HepG2 (cell line): Measurements from ENCODE around the gene ADAT3. TPM values are rescaled to one million over a fixed set of nuclear protein-coding genes. Genes with fewer than 3 reads are reported as not detected.

Experiments used
- AKNA ChIP-seq: sonication (generic); formaldehyde crosslinking; IDR thresholded peaks from 2 replicates; pipeline ENCODE4 v1.4.0; 2020; ENCODE audit warnings: missing genetic modification reagents, borderline replicate concordance
- ARID2 ChIP-seq: sonication (generic); formaldehyde crosslinking; IDR thresholded peaks from 2 replicates; pipeline ENCODE4 v1.8.1; 2022; ENCODE audit warnings: mild to moderate bottlenecking, missing genetic modification reagents, borderline replicate concordance
- HMGXB4 ChIP-seq, 2 experiments: sonication (generic) in 1 of 2; formaldehyde crosslinking in 1 of 2; IDR thresholded peaks; 2 replicates each; pipeline versions ENCODE4 v1.4.0 to v1.6.1; 2018 to 2020; ENCODE audit warnings: missing genetic modification reagents in 2 of 2, borderline replicate concordance in 1 of 2, low read depth in 1 of 2, mild to moderate bottlenecking in 1 of 2, missing biosample characterization in 1 of 2
- MATR3 ChIP-seq: sonication (generic); formaldehyde crosslinking; IDR thresholded peaks from 2 replicates; pipeline ENCODE4 v1.4.0; 2020; ENCODE audit warnings: missing genetic modification reagents
- RFX3 ChIP-seq: IDR thresholded peaks from 2 replicates; pipeline ENCODE4 v1.6.1; 2016; ENCODE audit warnings: missing biosample characterization, missing genetic modification reagents
- SMAD1 ChIP-seq: sonication (generic); formaldehyde crosslinking; IDR thresholded peaks from 2 replicates; pipeline ENCODE4 v1.4.0; 2020; ENCODE audit warnings: missing genetic modification reagents, low read depth, mild to moderate bottlenecking, borderline replicate concordance
- SNAPC5 ChIP-seq: sonication (generic); formaldehyde crosslinking; IDR thresholded peaks from 2 replicates; pipeline ENCODE4 v1.8.1; 2023; ENCODE audit warnings: mild to moderate bottlenecking, missing genetic modification reagents, borderline replicate concordance
- SPEN ChIP-seq: sonication (generic); formaldehyde crosslinking; IDR thresholded peaks from 2 replicates; pipeline ENCODE4 v1.5.1; 2020; ENCODE audit warnings: low read depth, mild to moderate bottlenecking, missing genetic modification reagents
- TFAP4 ChIP-seq: sonication (generic); IDR thresholded peaks from 2 replicates; pipeline ENCODE4 v1.6.1; 2016; ENCODE audit warnings: low read depth, borderline replicate concordance
- ZBTB8A ChIP-seq: sonication (generic); formaldehyde crosslinking; IDR thresholded peaks from 2 replicates; pipeline ENCODE4 v1.4.0; 2020; ENCODE audit warnings: mild to moderate bottlenecking, low read depth, missing genetic modification reagents, borderline replicate concordance
- ZFP36 ChIP-seq: fragments of 150-350 bp; IDR thresholded peaks from 2 replicates; pipeline ENCODE4 v1.6.1; 2018; ENCODE audit warnings: borderline replicate concordance, low read length, low read depth; ENCODE audit not compliant: partially characterized antibody
- ZFP37 ChIP-seq: sonication (generic); formaldehyde crosslinking; IDR thresholded peaks from 2 replicates; pipeline ENCODE4 v1.4.0; 2020; ENCODE audit warnings: missing genetic modification reagents, borderline replicate concordance
- ZNF350 ChIP-seq: sonication (generic); formaldehyde crosslinking; IDR thresholded peaks from 2 replicates; pipeline ENCODE4 v1.4.0; 2020; ENCODE audit warnings: mild to moderate bottlenecking, low read depth, missing genetic modification reagents, borderline replicate concordance
- ZNF484 ChIP-seq: sonication (generic); formaldehyde crosslinking; IDR thresholded peaks from 2 replicates; pipeline ENCODE4 v1.5.1; 2020; ENCODE audit warnings: mild to moderate bottlenecking, low read depth, missing genetic modification reagents, borderline replicate concordance
- ZNF709 ChIP-seq: sonication (generic); formaldehyde crosslinking; IDR thresholded peaks from 2 replicates; pipeline ENCODE4 v1.5.0; 2020; ENCODE audit warnings: mild to moderate bottlenecking, missing genetic modification reagents
- polyA plus RNA-seq, 8 experiments: library from polyadenylated mRNA; depleted of rRNA in 3 of 8; stranded (reverse) in 7 of 8; unstranded in 1 of 8; fragments of >200 nt; fragmentation: Illumina TruSeq in 4 of 8; extraction: Trizol in 4 of 8; gene quantifications; 2 replicates each; pipeline versions ENCODE4 v1.2.1 to v1.2.3, GENCODE V29; 2011 to 2016; ENCODE audit warnings: low read depth in 4 of 8, missing spikeins in 1 of 8, mixed read lengths in 1 of 8; ENCODE audit not compliant: insufficient read depth in 1 of 8
- total RNA-seq, 5 experiments: library from RNA; depleted of rRNA; stranded (reverse); fragments of >200 nt; fragmentation: Illumina TruSeq; extraction: Trizol; gene quantifications; 2 replicates each; pipeline ENCODE4 v1.2.3, GENCODE V29; 2016; ENCODE audit warnings: low read depth in 1 of 5

Gene ADAT3
- total and polyA plus RNA-seq, 2 of the 13 experiments (the other 11 are each of a cell fraction or from before 2014, with no cell fraction given): 0.95 to 3.5 TPM

GRCh38 chr19:1942078-1942933 is 37.1 kb downstream of the ADAT3 start (continued):
- no peak for TF ChIP-seq AKNA
- no peak for TF ChIP-seq MATR3 (CRISPR knock-in tag)
- no peak for TF ChIP-seq SNAPC5 (CRISPR knock-in tag)
- TF ChIP-seq ZNF484 (CRISPR knock-in tag): no peak
- TF ChIP-seq ZFP36: no peak
- TF ChIP-seq ZBTB8A (CRISPR knock-in tag): no peak
- no peak for TF ChIP-seq ZFP37 (CRISPR knock-in tag)
- peak; percentile 40; the same call in 1 of the 2 replicates for TF ChIP-seq TFAP4
- TF ChIP-seq SPEN (CRISPR knock-in tag): peak; percentile 83
- TF ChIP-seq ZNF709 (CRISPR knock-in tag): no peak
- TF ChIP-seq SMAD1 (CRISPR knock-in tag): no peak
- TF ChIP-seq HMGXB4 (CRISPR knock-in tag; IDR thresholded peaks at IDR 0.05; ENCODE audit: borderline replicate concordance in 1 of 2, low read depth in 1 of 2): peak; percentile 39 to 91; a peak in 3 of 4 replicates
- no peak for TF ChIP-seq ARID2
- TF ChIP-seq RFX3 (CRISPR knock-in tag): no peak
- TF ChIP-seq ZNF350 (CRISPR knock-in tag): peak; percentile 73; the same call in 1 of the 2 replicates
- TF ChIP-seq, all 625 proteins: peak for 172
